Measurements from ENCODE around the gene OSBPL3.
A peak's percentile ranks its signal among the peaks of the same experiment; 100 is the strongest.
"Not testable (repeated sequence)": the region's sequence is repeated elsewhere in the genome, so short reads cannot be mapped to it uniquely, and the experiment has no call there.

OSBPL3 gene

DNA sequence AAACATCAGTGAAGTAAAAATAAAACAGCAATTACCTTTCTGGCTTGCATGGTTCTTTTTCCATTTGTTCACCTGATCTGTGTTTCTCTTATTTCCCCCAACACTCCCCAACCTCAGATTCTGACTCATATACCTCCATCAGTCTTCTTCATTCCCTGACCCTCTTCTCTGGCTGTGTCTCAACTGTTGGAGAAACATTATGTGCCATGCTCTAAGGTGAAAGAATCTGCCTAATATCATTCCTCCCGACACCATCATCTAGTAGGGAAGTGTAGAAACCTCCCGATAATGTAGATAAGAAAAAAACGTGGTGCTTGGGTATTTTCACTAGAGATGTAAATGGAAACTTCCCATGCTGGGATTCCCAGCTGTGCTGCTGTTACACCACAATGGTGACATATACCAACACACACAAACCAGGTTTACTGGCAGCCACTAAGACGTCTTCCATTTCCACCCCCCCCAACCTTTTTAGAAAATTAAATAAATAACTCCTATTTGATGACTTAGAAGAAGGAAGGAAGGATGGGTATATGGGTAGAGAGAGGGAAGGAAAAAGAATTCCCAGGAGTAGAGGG, 63.4 kb downstream of the OSBPL3 start:
- DNase-seq = no peak

GRCh38 chr7:24914465-24914859, 65.5 kb downstream of the OSBPL3 start:
- no peak for DNase-seq

DNA sequence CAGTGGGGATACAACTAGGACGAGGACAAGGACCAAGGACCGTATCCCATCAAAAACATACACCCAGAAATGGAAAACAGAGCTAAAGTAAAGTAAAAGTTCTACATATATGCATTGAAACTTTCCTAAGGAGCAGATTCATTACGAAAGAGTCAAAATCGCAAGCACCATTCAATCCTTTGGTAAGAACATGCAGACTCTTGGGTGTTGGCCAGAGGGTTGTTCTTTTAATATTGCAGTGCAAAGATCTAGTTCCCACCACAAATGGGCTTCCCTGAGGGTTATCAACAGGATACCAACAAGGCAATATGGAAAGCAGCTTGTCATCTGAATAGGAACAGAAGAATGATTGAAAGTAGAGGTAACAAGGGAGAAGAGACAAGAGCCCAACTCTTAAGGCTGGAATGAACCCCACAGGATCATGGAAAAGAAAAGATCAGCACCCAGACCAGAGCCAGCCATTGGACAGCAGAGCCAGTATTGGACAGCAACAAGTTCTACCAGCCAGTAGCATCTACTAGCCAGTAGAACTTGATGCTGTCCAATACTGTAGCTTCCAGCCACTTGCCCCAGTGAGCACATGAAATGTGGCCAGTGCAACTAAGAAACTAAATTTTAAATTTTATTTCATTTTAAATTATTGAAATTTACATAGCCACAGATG, 66.0 kb downstream of the OSBPL3 start:
- no peak for DNase-seq

GRCh38 chr7:24912874-24913514, 67.0 kb downstream of the OSBPL3 start:
- DNase-seq = no peak

DNA sequence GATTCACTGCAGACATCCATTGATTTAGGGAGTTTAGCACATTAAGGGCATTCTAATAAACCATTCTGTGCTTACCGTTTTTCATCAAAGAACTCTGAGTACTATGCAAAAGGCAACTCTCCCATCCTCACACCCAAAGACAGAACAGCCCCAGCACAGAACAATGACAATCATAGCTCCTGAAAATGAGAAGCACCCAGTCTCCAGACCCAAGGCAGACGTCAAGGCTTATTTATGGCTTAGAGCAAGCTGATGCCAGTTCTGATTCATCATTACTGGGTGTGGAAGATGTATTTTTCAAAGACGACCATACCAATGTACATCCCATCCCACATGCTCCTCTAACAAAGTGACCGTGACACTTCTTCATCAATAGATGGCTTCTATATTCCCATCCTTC, 67.6 kb downstream of the OSBPL3 start:
- no peak for DNase-seq

GRCh38 chr7:24911213-24911603, 68.8 kb downstream of the OSBPL3 start:
- DNase-seq = no peak

- no peak for DNase-seq
These were observed 69.3 kb downstream of the OSBPL3 start for GRCh38 chr7:24910551-24911212.

GRCh38 chr7:24908727-24909126, 71.3 kb downstream of the OSBPL3 start:
- no peak for DNase-seq

DNA sequence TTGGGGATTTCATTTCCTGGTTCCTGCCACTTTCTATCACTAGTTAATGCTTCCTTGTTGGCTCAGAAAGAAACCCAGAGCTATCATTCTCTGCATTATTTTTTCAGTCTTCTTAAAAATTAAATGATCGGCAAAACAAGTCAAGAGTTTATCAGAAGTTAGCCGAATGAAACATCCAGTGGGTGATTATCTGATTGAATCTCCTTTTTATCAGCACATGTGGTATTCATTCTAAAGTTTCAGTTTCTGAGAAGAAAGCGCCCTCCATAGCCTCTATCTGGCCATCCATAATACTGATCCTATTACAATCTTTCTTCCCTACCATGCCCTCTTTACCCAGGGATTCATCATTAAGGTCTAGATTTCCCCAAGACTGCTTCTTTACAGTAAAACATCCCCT, 71.8 kb downstream of the OSBPL3 start:
- DNase-seq = no peak

DNA sequence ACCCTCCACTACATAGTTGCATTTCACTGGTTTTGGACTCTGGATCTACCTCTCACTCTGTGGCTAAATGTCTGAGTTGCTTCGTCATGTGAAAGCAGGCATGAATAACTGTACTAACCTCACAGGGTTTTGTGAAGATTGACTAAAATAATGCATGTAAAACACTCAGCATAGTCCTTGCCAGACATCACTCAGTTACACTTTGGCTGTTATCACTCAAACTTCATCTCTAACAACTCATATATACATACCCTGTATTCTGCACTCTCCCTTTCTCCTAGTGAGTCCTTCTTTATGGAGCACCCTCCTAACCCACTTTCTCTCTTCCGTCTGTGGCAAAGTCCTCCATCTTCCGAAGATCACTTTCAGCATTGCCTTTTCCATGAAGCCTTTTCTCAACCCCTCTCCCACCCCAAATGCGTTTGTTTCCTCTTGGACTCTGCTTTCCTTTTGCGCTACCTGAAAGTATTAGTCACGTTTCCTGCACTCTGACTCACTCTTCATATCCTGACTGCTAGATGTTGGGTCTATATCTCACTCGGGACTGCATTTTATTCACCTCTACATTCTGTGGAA, 72.6 kb downstream of the OSBPL3 start:
- DNase-seq = peak; percentile 16 to 20

- no peak for DNase-seq
These were observed 73.8 kb downstream of the OSBPL3 start for GRCh38 chr7:24905996-24906770.

DNA sequence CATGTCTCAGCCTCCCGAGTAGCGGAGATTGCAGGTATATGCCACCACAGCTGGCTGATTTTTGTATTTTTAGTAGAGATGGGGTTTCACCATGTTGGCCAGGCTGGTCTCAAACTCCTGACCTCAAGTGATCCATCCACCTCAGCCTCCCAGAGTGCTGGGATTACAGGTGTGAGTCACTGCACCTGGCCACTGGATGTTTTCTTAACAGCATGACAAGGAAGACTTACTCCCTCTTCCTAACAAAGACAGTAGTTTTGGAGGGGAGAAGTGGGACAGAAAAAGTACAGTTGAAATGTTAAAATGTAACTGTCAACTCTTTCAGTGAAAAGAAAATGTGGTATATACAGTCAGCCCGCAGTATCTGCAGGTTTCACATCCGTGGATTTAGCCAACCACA, 76.0 kb downstream of the OSBPL3 start:
- DNase-seq = not testable (repeated sequence)

DNA sequence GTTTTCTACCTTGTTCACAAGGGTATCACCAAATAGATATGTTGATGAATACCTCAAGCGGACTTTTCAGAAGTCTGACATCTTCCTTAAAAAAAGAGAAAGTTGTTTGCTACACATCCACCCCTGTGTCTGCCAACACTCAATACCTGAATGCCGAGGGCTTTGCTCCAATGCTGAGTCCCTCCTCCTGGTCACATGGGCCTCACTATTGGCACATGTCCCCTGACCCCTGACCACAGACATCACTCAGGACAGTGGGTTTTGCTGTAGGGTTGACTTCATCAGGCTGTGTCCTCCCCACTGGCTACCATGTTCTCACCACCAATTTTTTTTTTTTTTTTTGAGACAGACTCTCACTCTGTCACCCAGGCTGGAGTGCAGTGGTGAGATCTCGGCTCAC, 76.4 kb downstream of the OSBPL3 start:
- DNase-seq = no peak

DNA sequence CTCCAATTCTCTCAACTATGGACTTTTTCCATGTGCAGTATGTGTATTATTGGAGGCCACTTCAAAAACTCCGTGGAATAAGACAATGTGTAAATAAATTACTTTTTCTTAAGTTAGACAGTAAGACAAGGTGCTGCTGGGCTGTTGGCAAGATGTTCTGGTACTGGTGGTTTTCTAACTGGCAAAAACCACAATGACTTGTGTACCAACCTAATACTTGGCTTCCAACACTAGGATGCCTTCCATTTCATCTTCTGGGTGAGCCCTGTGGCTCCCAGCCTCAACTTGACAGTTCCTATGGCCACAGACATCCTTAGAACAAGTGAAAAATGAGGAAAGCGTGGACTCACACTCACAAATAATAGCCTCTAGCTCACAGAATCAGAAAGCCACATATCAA, 77.0 kb downstream of the OSBPL3 start:
- DNase-seq = no peak

GRCh38 chr7:24902276-24902675, 77.7 kb downstream of the OSBPL3 start:
- DNase-seq = no peak

DNA sequence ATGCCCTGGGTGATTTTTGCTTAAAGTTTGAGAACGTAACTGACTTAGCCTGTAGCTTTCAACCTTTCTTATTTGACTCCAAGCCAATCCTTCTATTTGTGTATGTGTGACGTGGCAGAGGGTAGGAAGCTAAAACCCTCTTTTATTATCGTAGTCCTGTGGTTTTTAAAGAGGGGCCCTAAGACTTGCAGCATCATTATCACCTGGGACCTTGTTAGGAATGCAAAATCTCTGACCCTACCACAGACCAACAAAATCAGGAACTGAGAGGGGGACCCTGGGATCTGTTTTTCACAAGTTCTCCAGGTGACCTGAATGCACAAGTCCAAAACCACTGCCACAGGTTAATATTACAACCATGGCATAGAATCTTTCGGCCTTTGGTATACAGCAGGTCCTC, 80.1 kb downstream of the OSBPL3 start:
- no peak for DNase-seq

DNA sequence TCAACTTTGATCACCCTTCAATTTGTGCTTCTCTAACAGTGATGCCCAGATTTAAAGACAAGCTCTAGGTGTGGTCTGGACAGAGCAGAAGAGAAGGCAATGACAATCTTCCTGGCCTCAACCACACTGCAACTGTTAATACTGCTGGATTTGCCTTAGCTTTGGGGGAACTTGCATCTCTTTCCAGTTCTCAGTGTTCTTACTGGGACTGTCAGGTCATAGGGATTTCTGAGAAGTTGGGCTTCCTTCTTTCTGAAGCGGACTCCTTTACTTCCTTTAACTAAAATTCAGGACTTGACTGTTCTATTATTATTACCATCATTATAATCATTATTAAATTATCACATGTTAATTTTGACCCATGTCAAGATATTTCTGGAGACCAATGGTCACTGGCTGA, 80.8 kb downstream of the OSBPL3 start:
- no peak for DNase-seq

DNA sequence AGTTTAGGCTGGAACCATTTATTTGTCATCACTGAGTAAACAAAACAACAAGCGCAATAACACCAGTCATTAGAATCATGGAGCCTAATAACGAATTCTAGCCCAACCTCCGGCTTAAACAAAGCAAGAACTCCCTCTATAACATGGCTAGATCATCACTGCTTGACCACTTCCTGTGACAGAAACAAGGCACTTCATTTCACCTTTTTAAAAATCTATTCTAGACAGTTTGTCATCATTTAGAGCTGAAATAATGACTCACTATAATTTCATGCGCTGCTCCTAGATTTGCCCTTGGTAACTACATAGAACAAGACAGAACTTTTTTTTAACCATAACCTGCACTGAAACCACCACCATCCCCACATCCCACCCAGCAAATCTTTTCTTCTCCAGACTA, 81.3 kb downstream of the OSBPL3 start:
- no peak for DNase-seq

GRCh38 chr7:24896031-24896501, 83.9 kb downstream of the OSBPL3 start:
- DNase-seq = no peak

DNA sequence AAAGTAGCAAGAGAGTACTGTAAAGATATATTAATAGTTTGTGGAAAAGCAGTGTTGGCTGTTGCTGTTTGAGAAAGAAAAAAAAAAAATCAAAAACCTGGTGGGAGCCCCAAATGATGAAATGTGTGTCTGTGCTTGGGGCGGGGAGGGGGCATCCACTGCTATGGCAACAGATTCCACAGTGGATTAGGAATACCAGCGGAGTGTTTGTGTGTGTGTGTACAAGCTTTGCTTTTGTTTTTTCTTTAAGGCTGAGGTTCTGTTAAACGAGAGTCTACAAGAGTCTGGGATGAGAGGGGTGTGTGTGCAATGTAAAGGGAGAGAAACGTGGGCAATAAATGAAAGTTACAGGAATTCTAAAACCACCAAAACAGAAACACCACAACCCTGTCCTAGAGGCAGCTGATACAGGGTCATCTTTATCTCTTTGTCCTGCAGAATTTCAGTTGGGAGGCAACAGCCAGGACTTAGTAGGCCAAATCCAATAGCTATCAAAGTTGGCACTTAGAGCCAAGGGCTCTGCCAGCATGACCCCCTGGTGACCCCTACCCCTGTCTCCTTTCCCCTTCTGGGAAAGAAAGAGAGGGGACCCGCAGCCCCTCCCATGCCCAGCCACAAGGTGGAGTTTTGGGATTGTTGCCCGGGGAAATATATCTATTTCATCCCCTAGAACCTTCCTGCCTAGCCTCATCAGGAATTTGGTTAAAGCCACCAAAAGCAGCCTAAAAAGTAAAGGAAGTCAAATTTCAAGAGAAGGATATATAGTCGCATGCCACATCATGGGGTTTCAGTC, 85.4 kb downstream of the OSBPL3 start:
- no peak for DNase-seq

GRCh38 chr7:24891311-24891735, 88.7 kb downstream of the OSBPL3 start:
- DNase-seq = no peak

- DNase-seq = no peak
These were observed 90.4 kb downstream of the OSBPL3 start for GRCh38 chr7:24889611-24890010.
